Thyroid gland (tissue), 4 donors: ENCODE data around the gene ARMC9. TPM values are rescaled to one million over a fixed set of nuclear protein-coding genes. Genes with fewer than 3 reads are reported as not detected.

Experiments
- DNase-seq, 2 donors: peaks; one replicate each; pipeline ENCODE4 v3.0.0-alpha.2; 2019
- H3K27ac ChIP-seq, 3 donors: fragments of 200-600 bp; sonication (generic); 1 replicate in 2 of 3; 2 replicates in 1 of 3; pipeline ENCODE4 v1.5.1; 2016 to 2019; ENCODE audit warnings: mild to moderate bottlenecking in 1 of 3, moderate library complexity in 1 of 3
- H3K27me3 ChIP-seq: fragments of 200-600 bp; sonication (generic); one replicate; pipeline ENCODE4 v1.5.1; 2019
- H3K36me3 ChIP-seq, 2 donors: fragments of 200-600 bp; sonication (generic); one replicate each; pipeline ENCODE4 v1.5.1; 2016 to 2019
- H3K4me1 ChIP-seq, 2 donors: fragments of 200-600 bp; sonication (generic); one replicate each; pipeline ENCODE4 v1.5.1; 2017 to 2019
- H3K4me3 ChIP-seq, 3 donors: fragments of 200-600 bp; sonication (generic); replicated peaks in 1 of 3; 1 replicate in 2 of 3; 2 replicates in 1 of 3; pipeline ENCODE4 v1.5.1; 2016; ENCODE audit warnings: mild to moderate bottlenecking in 1 of 3
- H3K9me3 ChIP-seq: fragments of 200-600 bp; sonication (generic); one replicate; pipeline ENCODE4 v1.5.1; 2017
- CTCF ChIP-seq, 6 experiments: fragments of 200-600 bp in 3 of 6; fragments of 450-650 bp in 3 of 6; sonication (generic) in 3 of 6; IDR thresholded peaks; one replicate each; pipeline ENCODE4 v1.5.1; 2016 to 2019; ENCODE audit warnings: antibody characterized with exemption in 6 of 6, mild to moderate bottlenecking in 2 of 6, inconsistent platforms in 1 of 6, moderate library complexity in 1 of 6
- POLR2A ChIP-seq, 2 donors: fragments of 450-650 bp; IDR thresholded peaks; one replicate each; pipeline ENCODE4 v1.6.1; 2017; ENCODE audit warnings: antibody characterized with exemption in 2 of 2, mild to moderate bottlenecking in 2 of 2, moderate library complexity in 1 of 2
- WGBS, 2 donors: methylation state at CpG; one replicate each; pipeline ENCODE4 v1.1.5; 2017; 5-methylcytosine and 5-hydroxymethylcytosine counted together
- intact Hi-C: fragments of 100-400 bp; cut with DNase I; formaldehyde crosslinking; loops from one replicate; pipeline ENCODE4 v1.15.1; 2023
- total RNA-seq, 4 donors: library from RNA; depleted of rRNA; stranded (reverse); fragments of >200 nt; gene quantifications; one replicate each; pipeline ENCODE4 v1.2.3, GENCODE V29; 2016

ARMC9 gene
- total RNA-seq, 4 donors from 2014 or later: 20.3 to 30.7 (median 28.0) TPM

GRCh38 chr2:231270221-231271114 is 72.0 kb downstream of the ARMC9 start:
- no peak for TF ChIP-seq CTCF (IDR thresholded peaks at IDR 0.05)
- TF ChIP-seq POLR2A (IDR thresholded peaks at IDR 0.05): no peak
- Histone ChIP-seq H3K4me1 (no peaks in the 10 kb centered on the region), H3K36me3 (peaks cover 13 to 17% of the 10 kb centered on the region in 2 donors), H3K27me3 (no peaks in the 10 kb centered on the region), H3K27ac (no peak overlapping the region), H3K4me3 (no peak overlapping the region), H3K9me3 (no peaks in the 10 kb centered on the region)
- DNase-seq: peak in 1 of 2 donors; percentile 14
- intact Hi-C loops: no loop called here
- 80% methylated on average over 20 of the region's 20 CpGs for WGBS, 2 donors

- Histone ChIP-seq H3K36me3 (peaks cover 15 to 26% of the 10 kb centered on the region in 2 donors), H3K9me3 (no peaks in the 10 kb centered on the region), H3K4me1 (no peaks in the 10 kb centered on the region), H3K4me3 (no peak overlapping the region), H3K27ac (no peak overlapping the region), H3K27me3 (no peaks in the 10 kb centered on the region)
- no peak for TF ChIP-seq POLR2A (IDR thresholded peaks at IDR 0.05)
- TF ChIP-seq CTCF (IDR thresholded peaks at IDR 0.05): no peak
- DNase-seq: no peak
- 96 to 98% methylated on average over 4 of the region's 4 CpGs for WGBS, 2 donors
- intact Hi-C loops: no loop called here
Observed at GRCh38 chr2:231272991-231273390, 74.6 kb downstream of the ARMC9 start.

GRCh38 chr2:231276987-231277386 is 78.6 kb downstream of the ARMC9 start:
- DNase-seq: no peak
- Histone ChIP-seq H3K27ac (no peak overlapping the region), H3K36me3 (peaks cover 21 to 43% of the 10 kb centered on the region in 2 donors), H3K27me3 (no peaks in the 10 kb centered on the region), H3K9me3 (no peaks in the 10 kb centered on the region), H3K4me1 (no peaks in the 10 kb centered on the region), H3K4me3 (no peak overlapping the region)
- WGBS, 2 donors: 94 to 96% methylated on average over 2 of the region's 2 CpGs
- TF ChIP-seq CTCF (IDR thresholded peaks at IDR 0.05): no peak
- no peak for TF ChIP-seq POLR2A (IDR thresholded peaks at IDR 0.05)
- intact Hi-C loops: no loop called here

GRCh38 chr2:231277962-231278361 is 79.5 kb downstream of the ARMC9 start:
- WGBS, 2 donors: 88 to 90% methylated on average over 8 of the region's 8 CpGs

More at GRCh38 chr2:231277962-231278361, 79.5 kb downstream of the ARMC9 start:
- Histone ChIP-seq H3K9me3 (no peaks in the 10 kb centered on the region), H3K36me3 (peaks cover 16 to 38% of the 10 kb centered on the region in 2 donors), H3K4me1 (no peaks in the 10 kb centered on the region), H3K27me3 (no peaks in the 10 kb centered on the region), H3K27ac (no peak overlapping the region), H3K4me3 (no peak overlapping the region)
- TF ChIP-seq POLR2A (IDR thresholded peaks at IDR 0.05) (no peak), CTCF (IDR thresholded peaks at IDR 0.05) (no peak)
- no peak for DNase-seq
- intact Hi-C loops: no loop called here
